GM18499 (cell line): ENCODE measurements around the gene NINL.
"Not testable (repeated sequence)": the region's sequence is repeated elsewhere in the genome, so short reads cannot be mapped to it uniquely, and the experiment has no call there.

ENCODE experiments used
- ATAC-seq: cut with Tn5 transposase; IDR thresholded peaks from one replicate; pipeline ENCODE4 v1.9.1; 2021; ENCODE audit warnings: moderate number of reproducible peaks; ENCODE audit not compliant: insufficient read depth, unreplicated experiment

NINL gene

DNA sequence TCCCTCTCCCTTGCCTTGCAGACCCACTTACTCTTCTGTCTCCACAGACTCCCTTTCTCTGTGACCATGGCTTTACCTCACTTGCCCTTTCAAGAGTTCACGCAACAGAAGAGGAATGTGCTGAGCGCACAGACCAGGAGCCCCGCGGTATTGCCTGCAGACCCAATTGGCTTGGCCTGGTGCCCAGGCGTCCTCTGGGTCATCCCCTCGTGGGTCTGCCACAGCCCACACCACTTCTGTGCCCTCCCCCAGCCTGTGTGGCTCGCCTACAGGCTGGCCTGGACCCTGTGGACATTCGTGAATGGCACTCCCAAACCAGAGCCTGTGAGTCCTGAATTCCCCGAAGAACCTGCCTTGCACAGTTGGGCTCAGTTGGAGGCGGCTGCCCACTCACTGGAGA is 15.3 kb upstream of the NINL start:
- ATAC-seq: no peak

DNA sequence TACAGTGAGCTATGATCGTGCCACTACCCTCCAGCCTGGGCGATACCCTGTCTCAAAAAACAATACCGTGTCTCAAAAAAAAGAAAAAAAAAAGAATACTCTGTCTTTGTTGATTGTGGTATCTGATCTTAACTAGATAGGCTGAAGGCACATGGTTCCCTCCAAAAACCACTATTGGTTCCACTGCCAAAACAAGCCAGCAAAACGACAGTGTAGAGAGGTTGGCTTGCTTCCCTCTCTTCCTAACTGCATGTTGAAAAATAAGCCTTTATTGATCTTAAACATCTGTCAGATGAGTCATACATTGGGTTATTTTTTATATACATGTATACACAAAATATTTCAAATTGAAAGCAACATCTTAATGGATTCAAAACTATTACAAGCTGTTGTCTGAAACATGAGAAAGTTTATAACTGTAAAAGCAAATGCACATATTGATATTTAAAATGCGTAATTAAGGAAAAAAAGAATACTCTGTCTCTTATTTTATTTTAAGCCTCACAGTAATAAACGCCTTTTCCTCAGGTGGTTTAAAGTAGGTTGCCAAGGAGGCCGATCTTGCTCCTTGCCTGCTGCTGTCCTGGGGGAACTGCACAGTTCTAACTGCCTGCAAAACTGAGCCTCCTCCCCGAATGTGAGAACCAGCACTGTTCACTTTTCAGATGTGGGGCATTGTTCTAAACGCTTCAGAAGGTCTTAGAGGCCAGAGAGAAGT is 7.0 kb upstream of the NINL start:
- no peak for ATAC-seq

- ATAC-seq: not testable (repeated sequence)
Observed at GRCh38 chr20:25590778-25591177, 5.4 kb upstream of the NINL start.

DNA sequence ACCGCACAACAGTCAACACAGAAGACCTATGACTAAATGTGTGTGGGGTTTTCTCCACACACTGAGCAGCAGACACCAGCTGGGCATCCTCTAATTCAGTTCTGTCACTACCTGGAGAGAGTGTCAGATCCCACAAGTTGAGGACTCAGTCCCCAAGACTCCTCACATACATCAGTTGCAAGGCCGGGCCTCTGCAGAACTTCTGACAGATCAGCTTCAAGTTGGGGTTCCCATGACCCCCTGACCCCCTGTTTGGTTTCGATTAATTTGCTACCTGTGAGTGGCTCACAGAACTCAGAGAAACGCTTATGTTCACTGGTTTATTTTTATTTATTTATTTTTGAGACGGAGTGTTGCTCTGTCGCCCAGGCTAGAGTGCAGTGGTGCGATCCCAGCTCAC is 3.2 kb upstream of the NINL start:
- no peak for ATAC-seq

DNA sequence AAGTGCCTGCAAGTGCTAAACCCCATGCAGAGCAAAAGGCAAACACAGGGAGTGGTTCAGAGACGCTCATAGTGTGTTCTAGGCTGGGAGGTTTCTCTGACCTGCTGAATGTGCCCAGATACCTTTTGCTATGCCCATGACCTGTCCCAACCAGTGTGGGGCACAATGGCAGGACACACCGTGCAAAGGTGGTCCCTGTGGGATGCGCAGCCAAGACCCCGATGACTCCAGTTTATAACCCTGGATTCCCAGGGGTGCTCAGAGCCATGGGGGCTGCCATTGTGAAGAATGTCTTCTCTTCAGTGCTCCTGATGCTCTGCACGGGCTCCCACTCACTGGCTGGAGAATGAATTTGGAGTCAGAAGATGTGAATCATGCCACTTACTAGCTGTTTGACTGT is 2.2 kb upstream of the NINL start:
- no peak for ATAC-seq

GRCh38 chr20:25586877-25587276 is 1.5 kb upstream of the NINL start:
- ATAC-seq: no peak

- ATAC-seq: not testable (repeated sequence)
Observed at GRCh38 chr20:25583607-25584006, 1.7 kb downstream of the NINL start.

DNA sequence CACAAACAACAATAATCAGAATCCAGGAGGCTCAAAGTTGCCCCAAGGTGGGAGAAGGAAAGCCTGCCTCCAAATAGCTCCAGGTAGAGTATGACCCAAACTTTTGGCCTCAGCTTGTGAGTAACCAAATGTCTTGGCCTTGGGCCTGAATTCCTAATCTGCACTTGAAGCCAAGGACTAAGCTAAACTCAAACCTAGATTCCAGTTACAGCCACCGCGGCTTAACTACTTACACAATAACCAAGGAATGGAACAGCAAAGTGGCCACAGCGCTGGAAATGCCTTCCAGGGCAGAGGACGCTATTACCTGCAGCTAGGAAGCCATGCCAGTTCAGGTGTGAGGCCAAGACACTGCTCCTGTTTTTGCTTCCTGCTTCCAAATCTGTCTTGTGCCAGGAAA is 4.6 kb downstream of the NINL start:
- ATAC-seq: no peak

GRCh38 chr20:25579081-25579770 is 6.1 kb downstream of the NINL start:
- ATAC-seq: no peak

DNA sequence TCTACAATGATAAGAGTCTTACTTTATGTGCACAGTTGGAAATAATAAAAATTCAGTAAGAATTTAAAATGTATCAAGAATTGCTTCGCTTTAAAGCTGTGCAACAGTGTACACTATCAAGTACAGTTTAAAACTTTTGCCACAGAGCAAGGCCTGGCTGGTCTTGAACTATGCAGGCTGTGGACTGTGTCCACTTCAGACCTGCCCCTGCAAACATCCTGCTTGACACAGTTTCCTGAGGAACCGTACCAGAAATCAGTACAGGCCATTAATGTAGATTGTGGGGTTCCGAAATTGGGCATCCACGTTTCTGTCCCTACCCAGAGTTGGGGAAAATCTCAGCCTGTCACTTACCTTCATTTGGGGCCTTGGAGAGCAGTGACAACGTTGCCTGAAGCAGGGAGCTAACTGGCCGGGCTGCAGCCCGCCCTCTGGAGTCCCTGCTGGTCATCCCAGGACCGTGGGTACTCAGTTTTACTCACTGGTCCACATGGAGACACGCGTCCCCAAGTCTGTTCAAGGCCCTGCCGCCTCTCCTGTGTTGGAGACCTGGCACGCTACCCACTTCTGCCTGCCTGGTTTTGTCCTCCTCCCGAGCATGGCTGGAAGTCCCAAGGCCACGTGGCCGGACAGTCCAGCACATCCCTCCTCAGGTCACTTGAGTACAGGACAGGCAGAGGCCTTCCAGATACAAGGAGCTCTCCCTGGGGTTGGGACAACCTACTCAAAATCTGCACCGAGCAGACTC is 8.4 kb downstream of the NINL start:
- ATAC-seq: no peak

DNA sequence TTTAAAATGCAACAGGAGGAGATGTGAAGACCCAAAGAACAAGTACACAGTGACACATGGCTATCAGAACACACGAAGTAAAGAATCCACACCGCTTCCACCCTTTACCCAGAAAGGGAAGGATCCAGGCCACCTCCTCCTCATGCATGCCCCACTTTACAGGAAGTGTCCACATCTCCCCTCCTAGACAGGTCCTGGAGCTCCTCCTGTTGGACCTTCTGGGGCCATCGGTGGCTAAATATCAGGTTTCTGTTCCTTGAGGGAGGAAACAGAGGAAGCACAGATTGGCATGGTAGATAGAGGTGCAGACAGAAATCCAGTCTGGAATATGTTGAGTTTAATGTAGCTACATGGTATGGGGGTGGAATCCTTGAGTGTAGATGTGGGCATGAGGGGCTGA is 10.9 kb downstream of the NINL start:
- no peak for ATAC-seq

GRCh38 chr20:25573288-25574251 is 11.8 kb downstream of the NINL start:
- ATAC-seq: no peak

GRCh38 chr20:25571817-25572216 is 13.5 kb downstream of the NINL start:
- ATAC-seq: no peak

DNA sequence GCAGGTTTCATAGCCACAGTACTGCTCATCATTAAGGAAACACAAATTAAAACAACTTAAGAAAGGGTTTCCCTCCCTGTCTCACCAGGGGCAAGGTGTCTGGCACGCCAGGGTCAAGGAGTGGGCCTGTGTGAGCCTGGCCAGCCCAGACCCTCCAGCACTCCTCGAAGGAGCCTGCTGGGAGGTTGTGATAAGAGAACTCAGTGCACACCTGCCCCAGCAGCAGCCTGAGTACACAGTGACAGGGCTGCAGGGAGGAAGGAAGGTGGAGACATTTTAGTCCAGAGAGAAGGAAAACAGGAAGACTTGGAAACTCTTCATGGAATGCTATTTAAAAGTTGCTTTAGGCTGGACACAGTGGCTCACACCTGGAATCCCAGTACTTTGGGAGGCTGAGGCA is 14.1 kb downstream of the NINL start:
- ATAC-seq: no peak

- ATAC-seq: no peak
Observed at GRCh38 chr20:25570148-25570530, 15.2 kb downstream of the NINL start.

DNA sequence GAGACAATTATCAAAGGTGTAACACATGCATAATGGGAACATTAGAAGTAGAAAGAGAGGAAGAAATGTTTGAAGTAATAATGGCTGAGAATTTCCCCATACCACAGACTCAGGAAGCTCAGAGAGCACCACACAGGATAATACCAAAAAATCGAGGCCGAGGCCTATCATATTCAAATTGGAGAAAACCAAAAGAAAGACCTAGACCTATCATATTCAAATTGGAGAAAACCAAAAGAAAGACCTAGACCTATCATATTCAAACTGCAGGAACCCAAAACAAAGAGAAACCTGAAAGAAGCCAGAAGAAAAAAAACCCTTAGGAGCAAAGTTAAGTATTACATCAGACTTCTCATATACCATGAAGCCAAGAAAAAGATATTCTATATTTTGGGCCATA is 18.0 kb downstream of the NINL start:
- ATAC-seq: no peak

GRCh38 chr20:25566821-25567220 is 18.5 kb downstream of the NINL start:
- ATAC-seq: no peak

DNA sequence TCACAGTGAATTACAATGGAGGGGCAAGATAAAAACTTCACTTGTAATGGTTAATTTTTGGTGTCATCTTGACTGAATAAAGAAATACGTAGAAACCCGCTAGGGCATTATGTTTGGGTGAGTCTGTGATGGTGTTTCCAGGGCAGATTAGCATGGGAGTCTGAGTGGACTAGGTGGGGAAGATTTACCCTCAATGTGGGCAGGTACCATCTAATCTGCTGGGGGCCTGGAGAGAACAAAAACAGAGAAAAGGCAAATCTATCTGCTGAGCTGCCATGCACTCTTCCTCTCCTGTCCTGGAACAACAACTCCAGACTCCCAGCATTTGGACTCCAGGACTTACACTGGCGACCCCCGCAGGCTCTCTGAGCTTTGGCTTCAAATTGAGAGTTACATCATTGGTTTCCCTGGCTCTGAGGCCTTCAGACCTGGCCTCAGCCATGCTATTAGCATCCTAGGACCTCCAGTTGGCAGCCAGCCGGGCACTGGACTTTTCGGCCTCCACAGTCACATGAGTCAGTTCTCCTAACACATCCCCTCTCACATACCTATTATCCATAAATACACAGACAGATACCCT is 19.7 kb downstream of the NINL start:
- ATAC-seq: no peak

GRCh38 chr20:25563876-25564275 is 21.5 kb downstream of the NINL start:
- no peak for ATAC-seq

GRCh38 chr20:25563362-25563761 is 22.0 kb downstream of the NINL start:
- ATAC-seq: no peak
